Upper lobe of left lung (tissue), 4 donors: ENCODE data around the gene ALLC.

Experiments
- CTCF ChIP-seq, 6 experiments: fragments of 450-650 bp in 4 of 6; fragments of 200-600 bp in 2 of 6; sonication (generic) in 2 of 6; IDR thresholded peaks; one replicate each; pipeline ENCODE4 v1.5.1; 2016 to 2019; ENCODE audit warnings: antibody characterized with exemption in 6 of 6
- POLR2A ChIP-seq, 4 donors: fragments of 450-650 bp; IDR thresholded peaks; one replicate each; pipeline ENCODE4 v1.5.1; 2016 to 2017; ENCODE audit warnings: antibody characterized with exemption in 4 of 4, mild to moderate bottlenecking in 2 of 4

- TF ChIP-seq CTCF (IDR thresholded peaks at IDR 0.05) (no peak), POLR2A (IDR thresholded peaks at IDR 0.05) (no peak)
Observed at GRCh38 chr2:3729786-3730185, 71.8 kb downstream of the ALLC start.
